IMR-90 (cell line): ENCODE results near the gene NDUFAB1. TPM values are rescaled to one million over a fixed set of nuclear protein-coding genes. Genes with fewer than 3 reads are reported as not detected.

Experiments used
- ATAC-seq: fragments of 200-7000 bp; cut with Tn5 transposase; 2 replicates; pipeline ENCODE4 v1.9.1; 2020; ENCODE audit warnings: low read depth, mild to moderate bottlenecking, moderate library complexity
- BruUV-seq: library from RNA; stranded (reverse); fragments of 400-500 nt; replicated peaks from 2 replicates; lab custom pipeline; 2021; lab: Mats Ljungman, UMichigan
- CTCF ChIA-PET: fragments of 300-600 bp; formaldehyde crosslinking; extraction: SDS; loops from one replicate; lab custom pipeline; 2021; ENCODE audit warnings: antibody characterized with exemption; lab: Yijun Ruan, JAX
- POLR2A ChIA-PET: fragments of 300-600 bp; sonication (Branson Sonifier 250); formaldehyde crosslinking; loops from one replicate; lab custom pipeline; 2022; ENCODE audit warnings: antibody characterized with exemption; ENCODE audit not compliant: unreplicated experiment; lab: Charles Lee
- DNase-seq: peaks from one replicate; pipeline ENCODE4 v3.0.0; 2013
- H2AFZ ChIP-seq: replicated peaks from 2 replicates; pipeline ENCODE3; 2013; ENCODE audit warnings: low read length, mild to moderate bottlenecking; ENCODE audit not compliant: poor library complexity
- H2AK5ac ChIP-seq: 2 replicates; pipeline ENCODE4 v1.6.1; 2013; ENCODE audit warnings: low read depth, low read length, inconsistent platforms
- H2AK9ac ChIP-seq: replicated peaks from 2 replicates; pipeline ENCODE3; 2013; ENCODE audit warnings: mild to moderate bottlenecking, low read depth, low read length, moderate library complexity; ENCODE audit not compliant: poor library complexity
- H2BK120ac ChIP-seq: 2 replicates; pipeline ENCODE4 v1.6.1; 2013; ENCODE audit warnings: low read depth, low read length, inconsistent platforms
- H2BK15ac ChIP-seq: 3 replicates; pipeline ENCODE4 v1.6.1; 2013; ENCODE audit warnings: low read depth, low read length, inconsistent platforms
- H2BK20ac ChIP-seq: 2 replicates; pipeline ENCODE4 v1.6.1; 2013; ENCODE audit warnings: low read depth, mild to moderate bottlenecking, inconsistent platforms, low read length, moderate library complexity
- H2BK5ac ChIP-seq: 2 replicates; pipeline ENCODE4 v1.6.1; 2013; ENCODE audit warnings: mild to moderate bottlenecking, low read depth, low read length, inconsistent platforms; ENCODE audit not compliant: poor library complexity, severe bottlenecking
- H3K14ac ChIP-seq: replicated peaks from 2 replicates; pipeline ENCODE4 v1.6.1; 2013; ENCODE audit warnings: low read depth, low read length, inconsistent platforms
- H3K18ac ChIP-seq: 2 replicates; pipeline ENCODE4 v1.6.1; 2013; ENCODE audit warnings: low read depth, low read length, control low read depth
- H3K23ac ChIP-seq: 2 replicates; pipeline ENCODE4 v1.6.1; 2013; ENCODE audit warnings: low read depth, low read length, inconsistent platforms
- H3K27ac ChIP-seq: 2 replicates; pipeline ENCODE4 v1.5.1; 2013; ENCODE audit warnings: mild to moderate bottlenecking, control low read depth, low read length; ENCODE audit not compliant: insufficient read depth
- H3K27me3 ChIP-seq: 2 replicates; pipeline ENCODE4 v1.6.1; 2013; ENCODE audit warnings: low read length; ENCODE audit not compliant: control insufficient read depth, insufficient read depth
- H3K36me3 ChIP-seq: 2 replicates; pipeline ENCODE4 v1.6.1; 2013; ENCODE audit warnings: low read length, mixed read lengths; ENCODE audit not compliant: control insufficient read depth, insufficient read depth
- H3K4ac ChIP-seq: 2 replicates; pipeline ENCODE4 v1.6.1; 2013; ENCODE audit warnings: low read depth, low read length, inconsistent platforms
- H3K4me1 ChIP-seq: 2 replicates; pipeline ENCODE4 v1.6.1; 2013; ENCODE audit warnings: low read length, mixed read lengths; ENCODE audit not compliant: control insufficient read depth, insufficient read depth
- H3K4me2 ChIP-seq: 2 replicates; pipeline ENCODE4 v1.6.1; 2013; ENCODE audit warnings: low read depth, mild to moderate bottlenecking, control low read depth, low read length, moderate library complexity
- H3K4me3 ChIP-seq: 2 replicates; pipeline ENCODE4 v1.5.1; 2013; ENCODE audit warnings: low read depth, mild to moderate bottlenecking, control low read depth, low read length, moderate library complexity; ENCODE audit not compliant: insufficient read depth
- H3K56ac ChIP-seq: 2 replicates; pipeline ENCODE4 v1.6.1; 2013; ENCODE audit warnings: low read length, inconsistent platforms; ENCODE audit not compliant: insufficient read depth; ENCODE audit errors: extremely low read depth
- H3K79me1 ChIP-seq, 2 experiments: 2 replicates each; pipeline ENCODE4 v1.6.1; 2013; ENCODE audit warnings: low read length in 2 of 2, inconsistent platforms in 1 of 2, low read depth in 1 of 2
- H3K9ac ChIP-seq: 2 replicates; pipeline ENCODE4 v1.6.1; 2013; ENCODE audit warnings: low read depth, low read length, control low read depth
- H3K9me1 ChIP-seq: 2 replicates; pipeline ENCODE4 v1.6.1; 2013; ENCODE audit warnings: low read length, inconsistent platforms; ENCODE audit not compliant: insufficient read depth
- H3K9me3 ChIP-seq: 2 replicates; pipeline ENCODE4 v1.6.1; 2013; ENCODE audit warnings: low read length; ENCODE audit not compliant: control insufficient read depth, insufficient read depth
- H4K20me1 ChIP-seq: 2 replicates; pipeline ENCODE4 v1.6.1; 2013; ENCODE audit warnings: low read length, inconsistent platforms; ENCODE audit not compliant: insufficient read depth
- H4K5ac ChIP-seq: 2 replicates; pipeline ENCODE4 v1.6.1; 2013; ENCODE audit warnings: mild to moderate bottlenecking, low read depth, low read length, control low read depth
- H4K8ac ChIP-seq, 2 experiments: 2 replicates each; pipeline ENCODE4 v1.6.1; 2013; ENCODE audit warnings: low read depth in 2 of 2, low read length in 2 of 2, control low read depth in 1 of 2, inconsistent platforms in 1 of 2
- H4K91ac ChIP-seq: 2 replicates; pipeline ENCODE4 v1.6.1; 2013; ENCODE audit warnings: low read depth, low read length, inconsistent platforms; ENCODE audit not compliant: insufficient read depth
- CEBPB ChIP-seq: IDR thresholded peaks from 2 replicates; pipeline ENCODE4 v1.6.1; 2012; ENCODE audit warnings: low read depth, low read length, improper control_type of control experiment
- ELK1 ChIP-seq: fragments of 150-350 bp; IDR thresholded peaks from 2 replicates; pipeline ENCODE4 v1.6.1; 2016; ENCODE audit warnings: low read depth, mild to moderate bottlenecking, low read length, moderate library complexity, borderline replicate concordance
- FOS ChIP-seq: fragments of 150-350 bp; IDR thresholded peaks from 2 replicates; pipeline ENCODE4 v1.6.1; 2016; ENCODE audit warnings: low read depth, low read length
- MAFK ChIP-seq: IDR thresholded peaks from 2 replicates; pipeline ENCODE4 v1.6.1; 2012; ENCODE audit warnings: low read depth, low read length, improper control_type of control experiment
- MAZ ChIP-seq: IDR thresholded peaks from 2 replicates; pipeline ENCODE4 v1.6.1; 2012; ENCODE audit warnings: low read depth, mild to moderate bottlenecking, low read length, improper control_type of control experiment, moderate library complexity, borderline replicate concordance
- MXI1 ChIP-seq: IDR thresholded peaks from 2 replicates; pipeline ENCODE4 v1.6.1; 2012; ENCODE audit warnings: low read depth, mild to moderate bottlenecking, low read length, moderate library complexity, borderline replicate concordance
- NFE2L2 ChIP-seq: fragments of 150-350 bp; IDR thresholded peaks from 2 replicates; pipeline ENCODE4 v1.6.1; 2016; ENCODE audit warnings: low read depth, mild to moderate bottlenecking, low read length
- RAD21 ChIP-seq: IDR thresholded peaks from 2 replicates; pipeline ENCODE4 v1.6.1; 2012; ENCODE audit warnings: low read length, improper control_type of control experiment
- RFX5 ChIP-seq: IDR thresholded peaks from 2 replicates; pipeline ENCODE4 v1.8.0; 2012; ENCODE audit warnings: low read depth, mild to moderate bottlenecking, low read length, moderate library complexity
- SMC3 ChIP-seq: fragments of 150-350 bp; IDR thresholded peaks from 2 replicates; pipeline ENCODE4 v1.6.1; 2016; ENCODE audit warnings: low read depth, mild to moderate bottlenecking, antibody characterized with exemption, low read length, moderate library complexity
- WGBS, 2 experiments: methylation state at CpG; one replicate each; pipeline versions ENCODE4 v1.1.5 to v1.1.7; 2013; ENCODE audit warnings: missing lambda C conversion rate in 2 of 2; ENCODE audit not compliant: insufficient read length in 1 of 2; ENCODE audit errors: extremely low coverage in 2 of 2; 5-methylcytosine and 5-hydroxymethylcytosine counted together
- dilution Hi-C: fragments of 300-500 bp; cut with HindIII; formaldehyde crosslinking; loops from one replicate; pipeline ENCODE4 v1.14.3; 2018; ENCODE audit warnings: low sequenced_read_pairs; ENCODE audit not compliant: unreplicated experiment
- in situ Hi-C: fragments of 300-500 bp; cut with MboI; formaldehyde crosslinking; loops from 3 replicates; pipeline ENCODE4 v1.14.3; 2019; ENCODE audit warnings: low sequenced_read_pairs, inconsistent platforms, mixed read lengths
- intact Hi-C: fragments of 100-400 bp; cut with micrococcal nuclease; formaldehyde crosslinking; loops from 2 replicates; pipeline ENCODE4 v1.10.0; 2022
- polyA plus RNA-seq, 3 experiments: library from polyadenylated mRNA; depleted of rRNA; stranded (reverse); fragments of >200 nt; gene quantifications; 2 replicates each; pipeline ENCODE4 v1.2.3, GENCODE V29; 2012; ENCODE audit warnings: low replicate concordance in 1 of 3
- total RNA-seq: library from RNA; depleted of rRNA; stranded (reverse); fragments of >200 nt; gene quantifications from 2 replicates; pipeline ENCODE4 v1.2.3, GENCODE V29; 2012
- TF ChIP-seq, protein P1 (sequence below): conservative IDR thresholded peaks from 2 replicates; pipeline ENCODE4 v1.5.1; 2012; ENCODE audit warnings: mild to moderate bottlenecking, low read depth, low read length, improper control_type of control experiment

NDUFAB1 gene
- total and polyA plus RNA-seq, 2 of the 4 experiments (the other 2 are of a cell fraction) = 117 to 146 TPM

GRCh38 chr16:23556881-23557778 lies 39.0 kb downstream of the NDUFAB1 start, which contains the start of the genes EARS2 and UBFD1 (continued):
- TF ChIP-seq ELK1 (no peak), RAD21 (peak; percentile 43)

GRCh38 chr16:23554536-23554935 lies 41.6 kb downstream of the NDUFAB1 start:
- WGBS, 2 experiments = 80% methylated on average over 1 of the region's 3 CpGs; no CpG with 5 or more reads in 1 of the 2 experiments
- POLR2A ChIA-PET = no interaction called here
- dilution Hi-C loops = no loop called here
- TF ChIP-seq NFE2L2 (no peak), RAD21 (no peak), MXI1 (no peak), RFX5 (no peak), MAFK (no peak), FOS (no peak), ELK1 (no peak), SMC3 (no peak), MAZ (no peak), CEBPB (no peak)
- TF ChIP-seq, protein P1, sequence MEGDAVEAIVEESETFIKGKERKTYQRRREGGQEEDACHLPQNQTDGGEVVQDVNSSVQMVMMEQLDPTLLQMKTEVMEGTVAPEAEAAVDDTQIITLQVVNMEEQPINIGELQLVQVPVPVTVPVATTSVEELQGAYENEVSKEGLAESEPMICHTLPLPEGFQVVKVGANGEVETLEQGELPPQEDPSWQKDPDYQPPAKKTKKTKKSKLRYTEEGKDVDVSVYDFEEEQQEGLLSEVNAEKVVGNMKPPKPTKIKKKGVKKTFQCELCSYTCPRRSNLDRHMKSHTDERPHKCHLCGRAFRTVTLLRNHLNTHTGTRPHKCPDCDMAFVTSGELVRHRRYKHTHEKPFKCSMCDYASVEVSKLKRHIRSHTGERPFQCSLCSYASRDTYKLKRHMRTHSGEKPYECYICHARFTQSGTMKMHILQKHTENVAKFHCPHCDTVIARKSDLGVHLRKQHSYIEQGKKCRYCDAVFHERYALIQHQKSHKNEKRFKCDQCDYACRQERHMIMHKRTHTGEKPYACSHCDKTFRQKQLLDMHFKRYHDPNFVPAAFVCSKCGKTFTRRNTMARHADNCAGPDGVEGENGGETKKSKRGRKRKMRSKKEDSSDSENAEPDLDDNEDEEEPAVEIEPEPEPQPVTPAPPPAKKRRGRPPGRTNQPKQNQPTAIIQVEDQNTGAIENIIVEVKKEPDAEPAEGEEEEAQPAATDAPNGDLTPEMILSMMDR = no peak

More at GRCh38 chr16:23554536-23554935, 41.6 kb downstream of the NDUFAB1 start:
- Histone ChIP-seq H2AK9ac (peak overlapping the region; percentile 22), H3K27me3 (no peaks in the 10 kb centered on the region), H4K5ac (no peak overlapping the region), H4K91ac (no peak overlapping the region), H3K9me1 (no peaks in the 10 kb centered on the region; the same call in none of the 2 replicates), H3K9me3 (no peaks in the 10 kb centered on the region), H3K36me3 (peaks cover 28% of the 10 kb centered on the region), H3K4me3 (no peak overlapping the region), H2AFZ (no peak overlapping the region), H2BK15ac (no peak overlapping the region), H3K14ac (no peak overlapping the region), H4K20me1 (no peaks in the 10 kb centered on the region), H3K18ac (no peak overlapping the region), H3K4ac (no peak overlapping the region), H4K8ac (no peak overlapping the region), H3K4me2 (no peak overlapping the region), H3K23ac (no peak overlapping the region), H3K4me1 (no peaks in the 10 kb centered on the region), H2BK20ac (no peak overlapping the region), H2AK5ac (no peak overlapping the region), H3K9ac (no peak overlapping the region), H3K27ac (no peak overlapping the region), H3K56ac (no peak overlapping the region), H2BK120ac (no peak overlapping the region), H3K79me1 (peaks cover 15 to 42% of the 10 kb centered on the region in 2 experiments; a peak in 3 of 4 replicates), H2BK5ac (no peak overlapping the region)
- no TSS peak for BruUV-seq
- no peak for DNase-seq
- in situ Hi-C loops (no loop called here), intact Hi-C loops (no loop called here)
- CTCF ChIA-PET = no interaction called here
- ATAC-seq = no peak
